GM23248 (cell line): ENCODE data around the gene HTR4. TPM values are rescaled to one million over a fixed set of nuclear protein-coding genes. Genes with fewer than 3 reads are reported as not detected.
"Not testable (repeated sequence)": the region's sequence is repeated elsewhere in the genome, so short reads cannot be mapped to it uniquely, and the experiment has no call there.

Source experiments
- DNase-seq: peaks from one replicate; pipeline ENCODE4 v3.0.0-alpha.2; 2015
- H2AFZ ChIP-seq: fragments of 200-600 bp; sonication (generic); 2 replicates; pipeline ENCODE4 v1.6.1; 2016; ENCODE audit warnings: antibody characterized with exemption
- H3F3A ChIP-seq: fragments of 200-600 bp; sonication (generic); 2 replicates; pipeline ENCODE4 v1.6.1; 2016; ENCODE audit warnings: mild to moderate bottlenecking, antibody characterized with exemption, mixed run types; ENCODE audit not compliant: insufficient read depth
- H3K27ac ChIP-seq: fragments of 200-600 bp; sonication (generic); 2 replicates; pipeline ENCODE4 v1.5.1; 2016; ENCODE audit warnings: mild to moderate bottlenecking
- H3K27me3 ChIP-seq: fragments of 200-600 bp; sonication (generic); replicated peaks from 2 replicates; pipeline ENCODE4 v1.6.1; 2016; ENCODE audit warnings: mild to moderate bottlenecking; ENCODE audit not compliant: insufficient read depth
- H3K36me3 ChIP-seq: fragments of 200-600 bp; sonication (generic); 2 replicates; pipeline ENCODE4 v1.6.1; 2016; ENCODE audit warnings: low read depth, mild to moderate bottlenecking
- H3K4me1 ChIP-seq: fragments of 200-600 bp; sonication (generic); 2 replicates; pipeline ENCODE4 v1.6.1; 2016; ENCODE audit warnings: mild to moderate bottlenecking; ENCODE audit not compliant: insufficient read depth
- H3K4me2 ChIP-seq: fragments of 200-600 bp; sonication (generic); one replicate; pipeline ENCODE4 v1.6.1; 2016; ENCODE audit warnings: mild to moderate bottlenecking; ENCODE audit not compliant: unreplicated experiment
- H3K4me3 ChIP-seq: fragments of 200-600 bp; sonication (generic); 2 replicates; pipeline ENCODE4 v1.5.1; 2016; ENCODE audit warnings: mild to moderate bottlenecking
- H3K79me2 ChIP-seq: fragments of 200-600 bp; sonication (generic); 2 replicates; pipeline ENCODE4 v1.6.1; 2016; ENCODE audit warnings: mild to moderate bottlenecking; ENCODE audit not compliant: insufficient read depth
- H3K9ac ChIP-seq: fragments of 200-600 bp; sonication (generic); 2 replicates; pipeline ENCODE4 v1.6.1; 2016; ENCODE audit warnings: mild to moderate bottlenecking
- H3K9me2 ChIP-seq: fragments of 200-600 bp; sonication (generic); 2 replicates; pipeline ENCODE4 v1.6.1; 2016; ENCODE audit warnings: mixed run types, mild to moderate bottlenecking, moderate library complexity; ENCODE audit not compliant: insufficient read depth
- H3K9me3 ChIP-seq: fragments of 200-600 bp; sonication (generic); one replicate; pipeline ENCODE4 v1.6.1; 2017; ENCODE audit warnings: low read depth
- H4K20me1 ChIP-seq: fragments of 200-600 bp; sonication (generic); 2 replicates; pipeline ENCODE4 v1.6.0; 2016; ENCODE audit not compliant: insufficient read depth
- EZH2 ChIP-seq: fragments of 200-600 bp; sonication (generic); IDR thresholded peaks from 2 replicates; pipeline ENCODE4 v1.6.1; 2018; ENCODE audit warnings: antibody characterized with exemption, mild to moderate bottlenecking; ENCODE audit not compliant: insufficient read depth, poor library complexity, severe bottlenecking
- EZH2phosphoT487 ChIP-seq: fragments of 200-600 bp; sonication (generic); IDR thresholded peaks from 2 replicates; pipeline ENCODE4 v1.6.1; 2018; ENCODE audit warnings: antibody characterized with exemption, moderate library complexity, mild to moderate bottlenecking, low read depth; ENCODE audit not compliant: insufficient read depth
- WGBS, 2 experiments: methylation state at CpG; one replicate each; pipeline ENCODE4 v1.1.6; 2015 to 2017; ENCODE audit warnings: low lambda C conversion rate in 2 of 2, low coverage in 1 of 2; ENCODE audit errors: missing lambda C conversion rate in 2 of 2; 5-methylcytosine and 5-hydroxymethylcytosine counted together
- in situ Hi-C: fragments of 300-500 bp; cut with MboI; formaldehyde crosslinking; loops from 2 replicates; pipeline ENCODE4 v1.15.0; 2020
- polyA plus RNA-seq: library from polyadenylated mRNA; unstranded; fragments of >200 nt; fragmentation: Nextera tagmentation; extraction: Ambion mirVana; gene quantifications from 2 replicates; pipeline ENCODE4 v1.2.1, GENCODE V29; 2016
- total RNA-seq: library from RNA; depleted of rRNA; stranded (reverse); fragments of >200 nt; shearing (Covaris generic); gene quantifications from 2 replicates; pipeline ENCODE4 v1.2.3, GENCODE V29; 2014

The HTR4 gene
- total and polyA plus RNA-seq, 2 experiments from 2014 or later = not detected

DNA sequence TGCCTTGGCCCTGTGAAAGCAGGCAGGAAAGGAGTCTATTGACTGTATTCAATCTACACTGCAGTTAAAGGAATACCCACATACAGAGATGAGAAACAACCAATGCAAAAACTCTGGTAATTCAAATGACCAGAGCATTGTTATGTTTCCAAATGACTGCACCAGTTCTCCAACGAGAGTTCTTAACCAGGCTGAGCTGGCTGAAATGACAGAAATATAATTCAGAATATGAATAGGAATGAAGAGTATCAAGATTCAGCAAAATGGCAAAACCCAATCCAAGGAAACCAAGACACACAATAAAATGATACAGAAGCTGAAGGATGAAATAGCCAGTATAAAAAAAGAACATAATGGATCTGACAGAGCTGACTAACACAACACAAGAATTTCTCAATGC, 119.1 kb downstream of the HTR4 start:
- no peaks in the 10 kb centered on the region for H3K9me2 ChIP-seq
- WGBS, 2 experiments = 0% methylated on average over 1 of the region's 1 CpG
- TF ChIP-seq EZH2 (no peak), EZH2phosphoT487 (no peak)
- H2AFZ ChIP-seq = no peak overlapping the region
- H3K79me2 ChIP-seq = no peaks in the 10 kb centered on the region
- H3K4me2 ChIP-seq = no peak overlapping the region
- no peaks in the 10 kb centered on the region for H3K4me1 ChIP-seq
- no peak for DNase-seq
- H3F3A ChIP-seq = no peaks in the 10 kb centered on the region
- peaks cover 4% of the 10 kb centered on the region; the same call in 1 of the 2 replicates for H3K27me3 ChIP-seq
- H3K9ac ChIP-seq = no peak overlapping the region
- in situ Hi-C loops = no loop called here
- H3K9me3 ChIP-seq = no peaks in the 10 kb centered on the region
- H4K20me1 ChIP-seq = no peaks in the 10 kb centered on the region
- H3K4me3 ChIP-seq = no peak overlapping the region
- no peak overlapping the region for H3K27ac ChIP-seq
- no peaks in the 10 kb centered on the region for H3K36me3 ChIP-seq

DNA sequence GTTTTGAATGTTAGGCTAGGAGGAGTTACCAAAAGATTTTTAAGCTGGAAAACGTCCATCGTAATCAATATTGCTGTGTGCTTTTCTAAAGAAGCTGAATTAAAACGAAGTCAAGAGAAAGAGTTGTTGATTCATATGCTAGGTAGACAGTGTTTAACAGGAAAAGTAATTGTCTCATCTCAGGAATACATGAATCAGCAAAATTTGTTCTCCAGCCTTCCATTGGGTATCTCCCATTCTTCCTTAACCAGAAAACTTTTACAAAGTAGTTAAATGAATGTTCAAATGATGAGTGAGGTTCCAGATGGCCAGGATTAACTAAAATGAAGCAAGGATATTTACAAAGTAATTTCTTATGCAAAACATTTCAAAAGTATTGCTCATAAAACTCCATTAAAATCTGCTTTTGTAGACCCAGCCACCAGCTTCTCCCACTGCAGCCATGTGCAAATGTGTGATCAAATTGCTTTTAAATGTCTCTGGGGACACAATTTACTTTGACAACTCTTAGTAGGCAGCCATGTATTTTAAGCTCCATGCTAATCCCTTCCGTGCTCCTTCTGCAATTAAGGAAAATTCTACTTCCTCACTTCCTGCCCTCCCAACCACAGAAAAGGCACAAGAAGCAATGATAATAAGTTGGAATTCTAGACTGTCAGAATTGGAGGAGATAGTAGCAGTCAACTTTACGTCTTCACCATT, 121.2 kb downstream of the HTR4 start:
- TF ChIP-seq EZH2 (no peak), EZH2phosphoT487 (no peak)
- no peaks in the 10 kb centered on the region for H3K9me2 ChIP-seq
- DNase-seq = no peak
- H3F3A ChIP-seq = no peaks in the 10 kb centered on the region
- H3K4me2 ChIP-seq = no peak overlapping the region
- no peaks in the 10 kb centered on the region for H3K79me2 ChIP-seq
- no peak overlapping the region for H3K9ac ChIP-seq
- H3K27me3 ChIP-seq = 0 out of 2 replicates have a peak, but pooled peaks cover 4% of the 10 kb centered on the region
- no peak overlapping the region for H3K27ac ChIP-seq
- H3K4me1 ChIP-seq = no peaks in the 10 kb centered on the region
- no peaks in the 10 kb centered on the region for H3K36me3 ChIP-seq
- H4K20me1 ChIP-seq = no peaks in the 10 kb centered on the region
- no peak overlapping the region for H3K4me3 ChIP-seq
- in situ Hi-C loops = no loop called here
- no peaks in the 10 kb centered on the region for H3K9me3 ChIP-seq
- WGBS, 2 experiments = 5 to 10% methylated on average over 5 of the region's 5 CpGs
- no peak overlapping the region for H2AFZ ChIP-seq

DNA sequence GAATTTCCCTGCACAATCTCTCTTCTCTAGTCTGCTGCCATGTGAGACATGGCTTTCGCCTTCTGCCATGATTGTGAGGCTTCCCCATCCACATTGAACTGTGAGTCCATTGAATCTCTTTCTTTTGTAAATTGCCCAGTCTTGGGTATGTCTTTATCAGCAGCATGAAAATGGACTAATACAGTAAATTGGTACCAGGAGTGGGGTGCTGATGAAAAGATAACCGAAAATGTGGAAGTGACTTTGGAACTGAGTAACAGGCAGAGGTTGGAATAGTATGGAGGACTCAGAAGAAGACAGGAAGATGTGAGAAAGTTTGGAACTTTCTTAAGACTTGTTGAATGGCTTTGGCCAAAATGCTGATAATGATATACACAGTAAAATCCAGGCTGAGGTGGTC, 124.9 kb downstream of the HTR4 start:
- H3K9me2 ChIP-seq, H3F3A ChIP-seq, H3K79me2 ChIP-seq, H4K20me1 ChIP-seq, H3K4me3 ChIP-seq, DNase-seq, in situ Hi-C loops, H3K27ac ChIP-seq, H2AFZ ChIP-seq, H3K9ac ChIP-seq, H3K4me1 ChIP-seq, H3K9me3 ChIP-seq, H3K4me2 ChIP-seq, H3K36me3 ChIP-seq, H3K27me3 ChIP-seq: not testable (repeated sequence)
- WGBS, 2 experiments = 33 to 44% methylated on average over 2 of the region's 2 CpGs

DNA sequence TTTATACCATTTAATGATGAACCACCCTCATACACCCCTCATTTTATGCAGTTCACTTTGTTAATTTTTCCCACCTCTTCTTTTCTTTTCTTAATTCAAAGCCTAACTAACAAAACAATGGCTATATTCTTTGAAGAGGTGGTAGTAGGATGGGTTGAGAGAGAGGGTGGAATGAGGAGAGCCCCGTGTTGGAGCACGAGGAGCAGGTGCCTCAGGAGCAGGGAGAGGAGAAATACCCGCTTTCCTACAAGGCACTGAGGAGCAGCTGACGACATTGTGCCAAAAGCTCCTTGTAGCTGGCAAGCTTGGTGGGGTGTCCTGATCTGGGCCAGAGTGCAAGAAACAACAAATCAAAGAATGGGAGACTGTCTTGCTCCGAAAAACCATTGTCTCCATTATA, 129.6 kb downstream of the HTR4 start:
- H3K4me3 ChIP-seq = no peak overlapping the region
- H2AFZ ChIP-seq = no peak overlapping the region
- no peaks in the 10 kb centered on the region for H3F3A ChIP-seq
- no peak overlapping the region for H3K4me2 ChIP-seq
- no peak overlapping the region for H3K9ac ChIP-seq
- H3K4me1 ChIP-seq = no peaks in the 10 kb centered on the region
- H3K27me3 ChIP-seq = no peaks in the 10 kb centered on the region
- no peaks in the 10 kb centered on the region for H3K79me2 ChIP-seq
- H3K27ac ChIP-seq = no peak overlapping the region
- no peaks in the 10 kb centered on the region for H3K36me3 ChIP-seq
- 19 to 32% methylated on average over 5 of the region's 5 CpGs for WGBS, 2 experiments
- in situ Hi-C loops = no loop called here
- H4K20me1 ChIP-seq = no peaks in the 10 kb centered on the region
- H3K9me3 ChIP-seq = no peaks in the 10 kb centered on the region
- H3K9me2 ChIP-seq = no peaks in the 10 kb centered on the region
- TF ChIP-seq EZH2 (no peak), EZH2phosphoT487 (no peak)
- DNase-seq = no peak

DNA sequence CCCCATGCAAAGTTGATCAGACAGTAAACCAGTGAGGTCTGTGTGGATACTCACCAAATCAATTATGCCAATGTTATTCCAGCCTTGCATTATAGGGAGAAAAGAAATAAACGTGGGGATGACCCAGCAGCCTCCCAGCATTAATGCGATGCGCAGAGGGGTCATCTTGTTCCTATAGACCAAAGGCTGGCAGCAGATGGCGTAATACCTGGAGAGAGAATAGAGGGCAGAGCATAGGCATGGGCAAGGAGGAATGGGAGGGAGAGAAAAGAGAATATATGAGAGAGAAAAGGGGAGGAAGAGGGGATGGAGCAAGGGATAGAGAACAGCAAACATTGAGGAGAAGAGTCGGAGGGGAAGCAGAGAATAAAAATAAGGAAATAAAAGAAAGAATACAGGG, 131.2 kb downstream of the HTR4 start:
- TF ChIP-seq EZH2phosphoT487 (no peak), EZH2 (no peak)
- in situ Hi-C loops = no loop called here
- H3K4me1 ChIP-seq = no peaks in the 10 kb centered on the region
- no peaks in the 10 kb centered on the region for H3K27me3 ChIP-seq
- H3K36me3 ChIP-seq = no peaks in the 10 kb centered on the region
- no peaks in the 10 kb centered on the region for H3F3A ChIP-seq
- no peak overlapping the region for H2AFZ ChIP-seq
- H3K9ac ChIP-seq = no peak overlapping the region
- 36 to 41% methylated on average over 5 of the region's 5 CpGs for WGBS, 2 experiments
- H3K27ac ChIP-seq = no peak overlapping the region
- no peaks in the 10 kb centered on the region for H3K9me3 ChIP-seq
- H4K20me1 ChIP-seq = no peaks in the 10 kb centered on the region
- no peak for DNase-seq
- H3K4me3 ChIP-seq = no peak overlapping the region
- H3K9me2 ChIP-seq = no peaks in the 10 kb centered on the region
- no peak overlapping the region for H3K4me2 ChIP-seq
- H3K79me2 ChIP-seq = no peaks in the 10 kb centered on the region
